ENCODE results near the gene HSPBP1.
"Not testable (repeated sequence)": the region's sequence is repeated elsewhere in the genome, so short reads cannot be mapped to it uniquely, and the experiment has no call there.

Gene HSPBP1, protein sequence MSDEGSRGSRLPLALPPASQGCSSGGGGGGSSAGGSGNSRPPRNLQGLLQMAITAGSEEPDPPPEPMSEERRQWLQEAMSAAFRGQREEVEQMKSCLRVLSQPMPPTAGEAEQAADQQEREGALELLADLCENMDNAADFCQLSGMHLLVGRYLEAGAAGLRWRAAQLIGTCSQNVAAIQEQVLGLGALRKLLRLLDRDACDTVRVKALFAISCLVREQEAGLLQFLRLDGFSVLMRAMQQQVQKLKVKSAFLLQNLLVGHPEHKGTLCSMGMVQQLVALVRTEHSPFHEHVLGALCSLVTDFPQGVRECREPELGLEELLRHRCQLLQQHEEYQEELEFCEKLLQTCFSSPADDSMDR

DNA sequence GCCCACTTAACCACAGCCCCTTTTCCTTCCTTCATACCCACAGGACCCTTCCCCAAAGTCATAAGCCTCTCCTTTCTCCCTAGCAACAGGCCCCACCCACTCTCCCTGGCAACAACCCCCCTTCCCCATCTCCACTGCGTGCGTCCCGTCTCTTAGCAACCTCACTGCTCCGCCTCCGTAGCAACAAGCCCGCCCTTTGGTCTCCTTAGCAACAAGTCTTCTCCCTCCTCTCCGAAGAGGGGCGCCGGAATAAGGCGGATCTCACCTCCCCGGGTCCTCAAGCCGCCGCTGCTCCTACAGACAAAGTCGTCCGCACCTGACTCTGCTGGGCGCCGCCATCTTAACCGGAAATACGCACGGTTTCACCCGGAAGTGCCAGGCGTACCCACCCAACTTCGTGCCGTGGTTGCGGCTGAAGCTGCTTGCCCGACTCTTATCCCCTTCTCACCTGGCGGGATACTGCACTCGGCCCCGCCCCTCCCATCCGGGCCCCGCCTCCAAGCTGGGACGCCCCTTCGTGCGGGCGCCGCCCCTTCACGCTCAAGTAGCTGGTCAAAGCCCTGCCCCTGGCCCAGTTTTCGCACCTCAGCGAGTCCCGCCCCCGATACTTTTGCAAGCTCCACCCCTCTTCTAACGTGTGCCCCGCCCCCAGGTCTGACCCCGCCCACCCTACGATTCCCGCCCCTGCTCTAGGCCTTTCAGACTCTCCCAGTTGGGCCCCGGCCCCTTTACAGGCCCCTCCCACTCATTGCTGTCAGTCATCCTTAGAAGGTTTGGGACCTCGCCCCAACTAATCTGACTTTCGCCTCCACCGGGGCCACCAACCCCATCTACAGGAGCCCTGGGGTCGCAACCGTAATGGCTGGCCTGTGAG lies at the start of gene HSPBP1:
TSS of gene HSPBP1 (minus strand) at position 341 of the 874 bp plus-strand sequence. CDS start 502 bp downstream, outside the sequence.
- TF ChIP-seq, protein P1, sequence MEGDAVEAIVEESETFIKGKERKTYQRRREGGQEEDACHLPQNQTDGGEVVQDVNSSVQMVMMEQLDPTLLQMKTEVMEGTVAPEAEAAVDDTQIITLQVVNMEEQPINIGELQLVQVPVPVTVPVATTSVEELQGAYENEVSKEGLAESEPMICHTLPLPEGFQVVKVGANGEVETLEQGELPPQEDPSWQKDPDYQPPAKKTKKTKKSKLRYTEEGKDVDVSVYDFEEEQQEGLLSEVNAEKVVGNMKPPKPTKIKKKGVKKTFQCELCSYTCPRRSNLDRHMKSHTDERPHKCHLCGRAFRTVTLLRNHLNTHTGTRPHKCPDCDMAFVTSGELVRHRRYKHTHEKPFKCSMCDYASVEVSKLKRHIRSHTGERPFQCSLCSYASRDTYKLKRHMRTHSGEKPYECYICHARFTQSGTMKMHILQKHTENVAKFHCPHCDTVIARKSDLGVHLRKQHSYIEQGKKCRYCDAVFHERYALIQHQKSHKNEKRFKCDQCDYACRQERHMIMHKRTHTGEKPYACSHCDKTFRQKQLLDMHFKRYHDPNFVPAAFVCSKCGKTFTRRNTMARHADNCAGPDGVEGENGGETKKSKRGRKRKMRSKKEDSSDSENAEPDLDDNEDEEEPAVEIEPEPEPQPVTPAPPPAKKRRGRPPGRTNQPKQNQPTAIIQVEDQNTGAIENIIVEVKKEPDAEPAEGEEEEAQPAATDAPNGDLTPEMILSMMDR (IDR thresholded peaks at IDR 0.05; ENCODE audit: low read depth, low read length, missing control alignments), result no peak
- DNase-seq (ENCODE audit: extremely low read depth, low read depth), result peak; percentile 86
- H3K4me3 ChIP-seq (replicated peaks; ENCODE audit: low read depth, low read length), result peak within 1 kb of the TSS; percentile 92

DNA sequence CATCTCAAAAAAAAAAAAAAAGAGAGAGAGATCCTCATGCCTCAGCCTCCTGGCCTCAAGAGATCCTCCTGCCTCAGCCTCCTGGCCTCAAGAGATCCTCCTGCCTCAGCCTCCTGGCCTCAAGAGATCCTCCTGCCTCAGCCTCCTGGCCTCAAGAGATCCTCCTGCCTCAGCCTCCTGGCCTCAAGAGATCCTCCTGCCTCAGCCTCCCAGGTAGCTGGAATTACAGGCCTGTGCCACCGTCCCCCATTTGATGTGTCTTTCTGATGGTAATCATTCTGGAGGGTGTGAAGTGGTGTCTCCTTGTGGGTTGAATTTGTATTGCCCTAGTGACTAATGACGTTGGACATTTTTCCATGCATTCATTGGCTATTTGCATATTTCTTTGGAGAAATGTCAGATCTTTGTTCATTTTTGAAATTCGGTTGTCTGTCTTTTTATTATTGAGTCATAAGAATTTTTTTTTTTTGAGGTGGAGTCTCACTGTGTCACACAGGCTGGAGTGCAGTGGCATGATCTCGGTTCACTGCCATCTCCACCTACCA lies 48.9 kb upstream of the HSPBP1 start:
- DNase-seq (ENCODE audit: extremely low read depth, low read depth); H3K4me3 ChIP-seq (replicated peaks; ENCODE audit: low read depth, low read length): not testable (repeated sequence)

DNA sequence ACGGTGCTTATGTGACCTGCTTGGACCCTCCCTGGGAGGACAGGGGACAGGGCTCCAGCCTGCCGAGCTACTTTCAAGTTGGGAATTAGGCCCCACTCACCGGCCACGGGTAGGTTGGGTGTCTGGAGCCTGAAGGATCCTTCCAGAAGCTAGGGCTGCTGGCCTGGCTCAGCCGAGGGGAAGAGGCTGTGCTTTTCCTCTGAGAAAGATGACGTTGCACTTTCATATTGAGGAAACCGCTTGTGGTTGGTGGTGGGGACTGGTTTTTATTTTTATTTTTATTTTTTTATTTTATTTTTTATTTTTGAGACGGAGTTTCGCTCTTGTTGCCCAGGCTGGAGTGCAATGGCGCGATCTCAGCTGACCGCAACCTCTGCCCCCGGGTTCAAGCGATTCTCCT lies 45.3 kb upstream of the HSPBP1 start, which contains the start of gene TMEM150B:
TSS of gene TMEM150B (minus strand) at position 170 of the 400 bp plus-strand sequence. CDS start 4,305 bp downstream, outside the sequence.
- no peak for DNase-seq (ENCODE audit: extremely low read depth, low read depth)
- TF ChIP-seq, protein P1 (IDR thresholded peaks at IDR 0.05; ENCODE audit: low read depth, low read length, missing control alignments), result no peak
- no peak within 1 kb of the TSS for H3K4me3 ChIP-seq (replicated peaks; ENCODE audit: low read depth, low read length)

DNA sequence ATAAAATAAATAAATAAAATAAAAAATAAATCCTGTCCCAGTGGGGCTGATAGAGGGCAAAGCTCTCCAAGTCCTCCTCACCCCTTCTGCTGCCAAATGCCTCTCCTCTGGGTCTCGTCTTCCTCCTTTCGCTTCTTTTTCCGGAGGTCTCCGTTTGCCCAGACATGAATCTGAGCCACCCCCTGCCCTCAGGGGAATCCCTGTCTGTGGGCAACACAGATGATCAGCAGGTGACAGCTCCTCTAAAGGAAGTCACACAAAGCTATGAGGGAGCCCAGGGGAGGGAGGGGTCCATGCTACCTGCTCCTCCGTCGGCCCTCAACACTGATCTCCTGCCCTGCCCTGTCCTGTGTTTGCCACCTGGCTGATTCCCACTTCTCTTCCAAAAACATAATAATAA lies 44.8 kb upstream of the HSPBP1 start:
- TF ChIP-seq, protein P1 (IDR thresholded peaks at IDR 0.05; ENCODE audit: low read depth, low read length, missing control alignments), result no peak
- H3K4me3 ChIP-seq (replicated peaks; ENCODE audit: low read depth, low read length), result no peak overlapping the region
- no peak for DNase-seq (ENCODE audit: extremely low read depth, low read depth)

DNA sequence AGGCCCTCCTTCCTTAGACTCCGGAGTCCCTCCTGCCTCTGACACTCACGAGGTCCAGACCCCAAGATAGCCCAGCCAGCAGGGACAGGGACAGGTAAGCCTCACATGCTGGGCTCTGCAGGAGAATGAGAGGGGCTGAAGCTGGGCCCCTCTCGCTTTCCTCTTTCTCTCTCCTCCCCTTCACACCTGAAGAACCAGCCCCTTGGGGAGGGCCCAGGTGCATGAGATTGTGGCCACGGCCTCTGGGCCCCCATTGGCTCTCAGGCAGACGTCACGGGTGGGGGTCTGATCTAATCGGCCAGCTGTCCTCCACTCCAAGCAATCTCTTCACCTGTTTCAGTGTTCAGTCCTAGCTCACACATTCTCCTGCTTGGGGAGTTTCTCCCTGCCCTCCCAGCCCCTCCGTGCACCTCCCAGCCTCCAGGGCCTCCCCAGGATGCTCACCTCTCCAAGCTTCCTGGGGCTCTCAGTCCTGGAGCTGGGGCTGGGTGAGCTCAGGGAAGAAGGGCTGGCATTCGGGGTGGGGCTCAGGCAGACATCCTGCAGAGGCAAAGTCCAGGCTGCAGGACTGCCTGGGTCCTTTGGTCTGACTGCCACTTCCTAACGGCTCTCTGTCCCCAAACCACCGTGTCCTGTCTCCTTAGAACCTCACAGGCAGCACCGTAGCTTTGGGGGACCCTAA lies 42.4 kb upstream of the HSPBP1 start:
- no peak for DNase-seq (ENCODE audit: extremely low read depth, low read depth)
- TF ChIP-seq, protein P1 (IDR thresholded peaks at IDR 0.05; ENCODE audit: low read depth, low read length, missing control alignments), result no peak
- H3K4me3 ChIP-seq (replicated peaks; ENCODE audit: low read depth, low read length), result no peak overlapping the region

DNA sequence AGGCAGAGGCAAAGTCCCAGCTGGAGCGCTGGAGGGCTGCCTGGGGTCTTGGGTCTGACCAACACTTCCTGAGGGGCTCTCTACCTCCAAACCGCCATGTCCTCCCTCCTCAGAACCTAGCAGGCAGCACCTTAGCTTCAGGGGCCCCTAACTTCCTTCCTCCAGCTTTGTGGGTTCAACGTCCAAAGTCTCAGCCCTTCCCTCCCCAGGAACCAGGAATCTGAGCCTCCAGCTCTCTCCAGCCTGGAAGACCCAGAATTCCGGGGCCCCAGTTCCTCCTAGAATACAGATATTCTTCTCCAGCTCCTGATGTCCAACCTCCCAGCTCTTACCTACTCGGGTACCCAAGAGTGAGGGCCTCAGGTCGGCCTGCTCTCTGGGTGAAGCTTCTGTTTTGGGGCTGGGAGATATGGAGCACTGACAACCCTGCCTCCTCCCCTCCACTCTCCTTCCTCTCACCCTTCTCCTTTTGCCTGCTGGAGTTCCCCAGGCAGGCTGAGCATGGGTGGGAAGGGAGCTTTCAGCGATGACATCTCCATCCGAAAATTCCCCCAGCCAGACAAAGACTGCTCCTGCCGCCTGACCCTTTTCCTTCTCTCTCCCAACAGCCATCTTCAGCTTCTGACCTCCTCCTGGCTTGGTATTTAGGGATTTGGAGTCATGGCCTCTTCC lies 41.7 kb upstream of the HSPBP1 start:
- H3K4me3 ChIP-seq (replicated peaks; ENCODE audit: low read depth, low read length), result no peak overlapping the region
- TF ChIP-seq, protein P1 (IDR thresholded peaks at IDR 0.05; ENCODE audit: low read depth, low read length, missing control alignments), result no peak
- DNase-seq (ENCODE audit: extremely low read depth, low read depth), result no peak

All from HFF-Myc (cell line).